GM18517 (cell line): ENCODE results near the gene RFX8.
"Not testable (repeated sequence)": the region's sequence is repeated elsewhere in the genome, so short reads cannot be mapped to it uniquely, and the experiment has no call there.

Experiments used
- ATAC-seq: cut with Tn5 transposase; IDR thresholded peaks from one replicate; pipeline ENCODE4 v1.9.1; 2021; ENCODE audit warnings: mild to moderate bottlenecking, moderate library complexity; ENCODE audit not compliant: unreplicated experiment

RFX8 gene

DNA sequence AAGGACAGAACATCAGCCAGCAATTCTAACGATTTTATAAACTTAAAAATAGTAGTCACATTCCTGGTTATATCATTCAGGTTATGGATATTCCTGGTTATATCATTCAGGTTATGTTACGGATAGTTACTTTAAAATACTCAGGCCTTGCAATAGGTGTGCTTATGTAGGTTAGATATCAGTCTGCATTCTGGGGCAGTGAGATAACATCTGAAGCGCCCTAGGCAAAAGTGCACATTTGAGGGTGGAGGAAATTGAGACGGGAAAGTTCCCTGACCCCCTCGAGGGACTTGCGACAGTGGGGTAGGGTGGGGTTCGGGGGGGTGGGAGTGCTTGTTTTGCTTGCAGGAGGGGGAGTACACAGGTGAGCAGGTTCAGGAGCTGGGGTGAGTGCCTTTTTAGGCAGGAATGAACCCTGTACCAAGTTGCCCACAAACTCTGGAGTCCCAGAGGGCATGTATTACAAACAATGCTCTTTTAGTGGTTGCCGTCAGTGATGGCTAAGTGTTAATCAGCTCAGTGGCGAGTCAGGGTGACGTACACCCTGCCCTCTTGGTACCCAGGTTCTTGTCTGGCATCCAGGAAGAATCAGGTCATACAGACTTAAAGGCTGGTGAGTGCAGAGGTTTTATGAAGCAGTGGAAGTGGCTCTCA is 119.4 kb downstream of the RFX8 start:
- no peak for ATAC-seq

DNA sequence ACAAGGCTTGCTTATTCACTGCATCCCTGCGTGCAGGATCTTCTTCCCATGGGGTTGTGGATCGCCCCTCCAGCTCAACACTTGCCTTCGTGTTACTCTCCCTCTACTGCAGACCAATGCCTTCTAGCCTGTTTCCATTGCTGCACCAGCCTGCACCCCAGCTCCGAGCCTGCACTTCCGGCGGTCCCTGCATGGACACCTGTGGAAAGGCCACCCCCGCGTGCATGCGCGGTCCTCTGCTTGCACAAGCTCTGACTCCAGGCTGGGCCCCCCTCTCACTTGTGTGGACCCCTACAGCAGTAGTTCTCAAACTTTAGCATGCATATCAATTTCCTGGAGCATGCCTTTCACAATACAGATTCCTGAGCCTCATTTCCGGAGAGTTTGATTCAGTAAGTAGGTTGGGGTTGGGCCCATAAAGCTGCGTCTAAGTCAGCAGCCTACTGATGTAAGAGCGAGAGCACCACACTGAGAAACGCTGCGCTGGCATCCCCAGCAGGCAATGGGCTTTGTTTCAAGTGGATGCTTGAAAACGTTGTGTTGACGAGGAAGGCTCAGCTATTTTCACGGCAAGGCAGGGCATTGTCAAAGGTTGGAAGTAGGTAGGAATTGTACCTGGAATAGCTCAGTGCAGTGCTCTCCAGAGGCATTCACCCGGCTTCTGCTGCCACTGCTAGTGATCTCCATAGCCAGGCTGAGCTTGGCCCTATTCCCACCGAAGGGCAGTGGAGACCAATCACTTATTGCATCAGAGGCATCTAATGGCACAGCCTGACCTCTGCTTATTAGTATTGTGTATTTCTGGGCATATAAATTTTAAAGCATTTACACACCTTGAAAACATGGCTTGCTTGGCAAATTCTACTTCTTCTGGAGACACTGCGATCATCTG is 120.2 kb downstream of the RFX8 start:
- ATAC-seq = no peak

DNA sequence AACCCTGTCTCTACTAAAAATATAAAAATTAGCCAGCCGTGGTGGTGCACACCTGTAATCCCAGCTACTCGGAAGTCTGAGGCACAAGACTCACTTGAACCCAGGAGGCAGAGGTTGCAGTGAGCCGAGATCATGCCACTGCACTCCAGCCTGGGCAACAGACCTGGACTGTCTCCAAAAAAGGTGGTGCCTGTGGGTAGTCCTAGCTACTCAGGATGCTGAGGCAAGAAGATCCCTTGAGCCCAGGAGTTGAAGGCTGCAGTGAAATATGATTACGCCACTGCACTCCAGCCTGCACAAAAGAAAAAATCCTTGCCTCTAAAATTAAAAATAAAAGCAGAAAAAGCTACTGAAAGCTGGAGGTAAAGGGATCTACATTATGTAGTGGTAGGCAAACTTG is 122.3 kb downstream of the RFX8 start:
- not testable (repeated sequence) for ATAC-seq

DNA sequence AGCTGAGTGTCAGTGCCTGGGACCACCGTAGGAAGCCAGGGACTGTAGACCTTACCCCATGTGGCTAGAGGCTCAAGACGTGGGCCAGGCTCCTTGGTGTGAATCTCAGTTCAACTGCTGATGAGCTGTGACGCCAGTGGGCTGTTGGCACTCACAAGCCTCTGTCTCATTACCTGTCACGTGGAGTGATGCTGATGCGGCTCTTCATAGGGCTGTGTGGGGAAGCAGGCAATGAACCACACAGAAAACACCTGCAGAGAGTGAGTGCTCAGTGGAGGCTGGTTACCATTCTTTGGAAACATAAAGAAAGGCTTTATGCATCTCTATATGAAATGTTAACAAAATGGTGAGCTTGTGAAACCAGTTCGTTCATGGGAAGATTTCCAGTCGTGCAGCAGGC is 123.7 kb downstream of the RFX8 start:
- ATAC-seq = no peak

DNA sequence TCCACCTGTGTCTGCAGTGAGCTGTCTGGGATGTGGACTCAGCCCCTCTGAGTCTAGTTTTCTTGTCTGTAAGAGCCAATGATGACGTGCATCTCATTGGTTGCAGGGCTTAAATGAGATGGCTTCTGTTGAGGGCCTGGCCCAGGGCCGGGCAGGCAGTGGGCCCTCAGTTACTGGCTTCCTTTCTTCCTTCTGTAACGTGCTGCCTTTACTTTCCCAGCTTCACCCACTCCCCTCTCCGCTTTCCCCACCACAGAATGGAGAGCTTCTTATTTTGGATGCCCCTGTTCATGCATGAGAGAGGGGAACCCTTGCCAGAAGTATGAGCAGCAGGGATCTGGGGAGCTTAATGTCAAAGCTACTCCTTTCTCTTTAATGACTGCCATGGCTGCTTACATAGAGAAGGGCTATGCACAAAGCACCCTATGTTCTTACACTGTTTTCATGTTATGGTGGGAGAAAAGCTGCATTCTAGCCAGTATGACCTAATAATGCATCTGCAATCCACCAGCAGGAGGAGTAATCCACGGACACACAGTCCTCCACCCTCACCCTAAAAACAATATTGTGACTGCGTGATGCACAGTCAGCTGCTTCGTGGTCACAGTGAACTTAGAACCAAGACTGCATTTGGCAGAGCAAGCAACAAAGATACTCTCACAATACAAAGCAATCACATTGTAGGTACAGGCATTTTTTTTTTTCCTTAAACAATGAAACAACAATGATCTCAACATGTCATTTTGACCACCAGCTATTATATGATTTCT is 124.8 kb downstream of the RFX8 start:
- no peak for ATAC-seq

DNA sequence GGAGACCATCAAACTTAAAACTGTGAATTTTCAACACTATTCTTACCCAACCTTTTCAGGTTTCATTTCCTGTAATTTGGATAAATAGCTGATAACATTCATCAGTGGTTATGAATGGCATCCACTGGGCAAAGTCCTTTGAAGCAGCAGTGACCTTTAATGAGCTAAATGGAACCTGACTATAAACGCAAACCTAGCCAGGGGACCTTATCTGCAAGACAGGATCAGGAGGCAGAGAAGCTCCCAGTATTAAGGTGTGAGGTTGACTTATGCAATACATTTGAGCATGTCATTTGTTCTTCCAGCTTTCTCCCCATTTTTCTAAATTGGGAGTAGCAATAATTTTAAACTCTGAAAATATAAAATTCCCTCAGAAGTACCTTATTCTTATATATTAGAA is 126.0 kb downstream of the RFX8 start:
- no peak for ATAC-seq
